Measurements from ENCODE around the gene MCAM.

Gene MCAM

GRCh38 chr11:119316729-119317591 lies at the start of gene MCAM:
MCAM (minus strand) TSS chr11:119317130; CDS start chr11:119317101, 29 bp downstream.
- in situ Hi-C loops (cut with MboI; ENCODE audit: low sequenced_read_pairs) = no loop called here

GRCh38 chr11:119365071-119365591 lies 48.2 kb upstream of the MCAM start:
- in situ Hi-C loops (cut with MboI; ENCODE audit: low sequenced_read_pairs) = no loop called here

GRCh38 chr11:119363851-119364590 lies 47.1 kb upstream of the MCAM start:
- in situ Hi-C loops (cut with MboI; ENCODE audit: low sequenced_read_pairs) = no loop called here

DNA sequence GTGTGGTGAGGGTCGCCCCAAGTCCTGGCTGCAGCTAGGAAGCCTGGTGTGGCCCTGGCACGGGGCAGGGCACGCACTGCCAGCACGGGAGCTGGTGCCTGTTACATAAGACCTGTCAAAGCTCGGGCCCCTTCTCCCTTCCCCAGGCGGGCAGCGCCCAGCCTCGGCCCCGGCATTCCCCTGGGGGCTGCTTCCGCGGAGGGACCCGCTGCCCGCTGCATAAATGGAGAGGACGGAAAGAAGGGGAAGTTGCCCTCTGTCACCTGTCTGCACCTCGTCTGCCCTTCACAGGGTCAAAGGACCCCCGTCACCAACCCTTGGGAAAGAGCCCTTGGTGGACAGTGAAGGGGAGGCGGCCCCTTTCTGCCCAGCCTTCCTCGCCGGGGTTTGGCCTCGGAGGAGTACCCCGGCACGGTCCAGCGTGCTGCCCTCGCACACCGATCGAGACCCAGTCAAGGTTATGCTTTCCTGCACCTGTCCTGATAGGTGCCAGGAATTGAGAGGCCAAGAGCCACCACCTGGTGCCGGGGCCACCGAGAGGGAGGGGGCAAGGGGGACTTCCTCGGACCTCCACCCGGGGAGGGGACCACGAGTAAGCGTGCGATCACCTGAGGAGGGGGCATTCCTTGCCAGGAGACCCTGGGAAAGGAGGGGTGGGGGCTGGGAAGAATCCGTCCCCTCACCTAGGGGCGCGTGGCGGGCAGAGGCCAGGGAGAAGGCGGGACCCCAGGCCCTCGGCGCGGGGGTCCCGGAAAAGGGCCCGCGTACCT lies 46.3 kb upstream of the MCAM start:
- in situ Hi-C loops (cut with MboI; ENCODE audit: low sequenced_read_pairs) = no loop called here

GRCh38 chr11:119362741-119363080 lies 45.8 kb upstream of the MCAM start:
- in situ Hi-C loops (cut with MboI; ENCODE audit: low sequenced_read_pairs) = no loop called here

DNA sequence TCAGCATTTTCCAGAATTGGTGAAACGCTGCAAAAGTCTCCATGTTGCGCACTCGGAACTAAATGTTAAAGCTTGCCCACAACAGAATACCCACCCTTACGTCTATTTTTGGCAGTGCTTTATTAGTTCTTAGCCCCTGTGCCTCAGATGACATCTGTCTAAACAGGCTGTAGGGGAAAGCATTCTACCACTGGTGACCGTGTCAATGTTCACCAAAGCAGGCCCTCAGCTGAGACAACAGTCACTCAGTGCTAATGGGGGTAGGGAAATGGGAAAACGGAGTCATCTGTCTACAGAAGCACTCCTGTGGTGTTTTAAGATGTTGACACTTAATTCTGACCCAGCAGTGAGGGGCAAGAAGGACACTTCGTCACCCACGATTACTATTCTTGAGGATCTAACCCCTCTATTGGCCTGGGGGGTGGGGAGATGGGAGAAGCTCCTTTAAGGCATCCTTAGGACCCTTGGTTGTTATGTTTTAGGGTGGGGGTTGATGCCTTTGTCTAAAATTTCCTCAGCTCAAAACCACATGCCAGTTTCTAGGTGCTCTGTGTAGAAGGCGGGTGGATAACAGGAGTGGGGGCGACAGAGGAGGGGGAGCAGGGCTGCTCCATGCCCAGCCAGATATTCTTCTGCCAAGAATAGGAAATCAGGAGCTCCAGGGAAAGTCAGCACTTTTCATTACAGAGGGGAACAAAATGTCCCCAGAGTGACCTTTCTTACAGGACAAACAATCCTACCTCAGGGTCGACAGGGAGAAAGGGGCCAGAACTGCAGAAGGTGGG lies 45.2 kb upstream of the MCAM start:
- in situ Hi-C loops (cut with MboI; ENCODE audit: low sequenced_read_pairs) = no loop called here

- in situ Hi-C loops (cut with MboI; ENCODE audit: low sequenced_read_pairs) = no loop called here
Observed at GRCh38 chr11:119361056-119361787, 44.3 kb upstream of the MCAM start.

DNA sequence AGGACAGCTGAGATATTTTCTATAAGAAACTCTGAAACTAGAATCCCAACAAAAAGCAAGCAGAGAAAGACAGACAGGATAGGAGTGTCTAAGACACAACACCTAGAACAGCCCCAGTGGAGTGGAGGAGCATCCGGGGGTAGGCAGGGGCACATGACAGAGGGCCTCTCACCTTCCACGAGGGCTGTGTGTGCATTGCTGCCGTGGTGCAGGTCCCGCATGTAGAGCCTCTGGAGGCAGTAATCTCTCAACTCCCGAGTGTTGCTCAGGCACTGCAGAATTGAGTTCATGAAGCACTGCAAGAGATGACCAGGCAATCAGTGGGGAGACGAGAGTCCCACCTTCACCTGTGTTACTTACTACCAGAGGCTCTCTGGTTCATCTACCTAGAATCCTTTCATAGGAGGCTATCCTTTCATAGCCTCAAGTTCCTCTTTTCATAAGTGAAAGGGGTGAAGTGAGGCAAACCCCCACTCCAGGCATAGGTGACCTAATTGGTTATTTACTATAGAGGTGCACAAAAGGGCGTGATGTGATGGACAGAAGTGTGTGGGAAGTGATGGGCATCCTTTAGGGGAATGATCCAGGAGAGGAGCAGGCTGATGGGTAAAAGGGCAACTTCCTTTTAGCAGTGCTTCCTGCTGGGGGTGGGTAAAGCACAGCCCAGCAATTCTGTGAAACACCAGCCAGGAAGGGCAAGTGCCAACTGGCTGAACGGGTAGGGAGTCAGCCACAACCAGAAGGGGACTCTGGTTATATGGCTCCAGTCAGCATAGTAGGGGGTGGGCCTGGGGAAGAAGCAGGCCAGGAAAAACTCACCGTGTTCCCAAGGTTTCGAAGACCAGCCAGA lies 42.7 kb upstream of the MCAM start:
- in situ Hi-C loops (cut with MboI; ENCODE audit: low sequenced_read_pairs) = no loop called here

DNA sequence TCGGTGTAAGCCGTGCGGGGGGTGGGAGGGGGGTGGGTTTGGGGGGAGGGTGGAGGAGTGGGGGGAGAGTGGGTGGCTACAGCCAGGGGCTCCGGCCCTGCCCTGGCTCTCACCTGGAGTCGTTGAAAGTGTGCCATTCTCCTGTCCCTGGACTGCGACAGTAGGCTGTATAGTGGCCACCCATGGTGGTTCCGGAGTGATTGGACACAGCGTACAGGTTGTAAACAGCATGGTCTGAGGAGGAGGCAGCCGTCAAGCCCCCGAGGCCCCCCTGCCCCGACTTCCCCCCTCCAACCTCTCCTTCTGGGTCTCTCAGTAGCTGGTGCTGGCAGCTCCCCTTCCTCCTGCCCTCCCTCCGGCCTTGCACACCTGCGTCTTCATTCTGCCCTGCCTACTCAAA lies 40.1 kb upstream of the MCAM start:
- in situ Hi-C loops (cut with MboI; ENCODE audit: low sequenced_read_pairs) = no loop called here

- in situ Hi-C loops (cut with MboI; ENCODE audit: low sequenced_read_pairs) = no loop called here
Observed at GRCh38 chr11:119356349-119357031, 39.6 kb upstream of the MCAM start.

DNA sequence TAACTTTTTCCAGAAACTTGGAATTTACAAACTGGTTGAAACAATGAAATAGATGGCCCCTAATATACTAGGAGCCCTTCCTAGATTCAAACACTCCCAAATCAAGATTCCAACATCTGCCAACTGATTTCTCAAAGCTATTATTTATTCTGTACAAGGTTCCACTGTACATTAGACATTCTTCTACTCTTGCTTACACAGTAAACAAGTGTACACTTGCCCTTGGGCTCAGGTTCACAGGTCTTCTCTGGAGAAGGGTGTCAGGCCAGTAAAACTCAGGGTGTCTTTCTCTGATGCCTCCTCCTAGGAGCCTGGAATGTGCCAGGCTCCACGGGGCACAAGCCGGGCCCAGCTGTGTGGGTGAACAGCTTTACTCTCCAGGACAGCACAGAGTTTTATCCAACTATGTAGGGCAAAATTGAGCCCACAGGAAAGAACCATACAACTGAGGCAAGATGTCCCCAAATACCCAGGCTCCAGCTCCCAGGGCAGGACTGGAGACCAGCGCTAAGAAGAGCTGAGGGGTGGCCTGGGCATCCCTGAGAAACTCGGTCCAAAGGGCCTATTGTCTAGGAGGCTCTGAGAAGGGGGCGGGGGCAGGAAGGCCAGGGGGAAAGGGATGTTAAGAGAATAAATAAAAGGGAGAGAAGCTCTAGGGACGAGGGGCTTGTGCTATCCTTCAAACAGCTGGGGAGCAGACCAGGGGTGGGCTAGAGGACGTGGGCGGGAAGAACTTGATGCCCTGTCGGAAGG lies 38.3 kb upstream of the MCAM start:
- in situ Hi-C loops (cut with MboI; ENCODE audit: low sequenced_read_pairs) = no loop called here

DNA sequence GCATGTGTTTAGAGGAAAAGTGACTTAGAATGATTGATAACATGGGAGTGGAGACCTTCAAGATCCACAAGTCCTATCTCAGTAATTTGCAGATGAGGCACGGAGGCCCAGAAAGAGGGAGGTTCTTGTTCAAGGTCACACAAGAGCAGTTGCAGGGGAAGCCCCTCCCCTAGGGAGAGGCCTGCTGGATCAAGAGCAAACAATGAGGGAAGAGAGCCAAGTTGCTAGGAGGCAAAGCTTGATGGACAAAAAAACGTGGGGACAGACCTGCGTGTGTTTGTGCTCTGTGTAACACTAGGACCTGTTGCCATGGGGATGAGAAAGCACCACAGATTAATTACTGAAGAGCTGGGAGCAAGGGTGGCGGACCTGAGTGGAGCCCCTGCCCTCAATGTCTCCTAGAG lies 35.9 kb upstream of the MCAM start:
- in situ Hi-C loops (cut with MboI; ENCODE audit: low sequenced_read_pairs) = no loop called here

- in situ Hi-C loops (cut with MboI; ENCODE audit: low sequenced_read_pairs) = no loop called here
Observed at GRCh38 chr11:119351232-119351631, 34.3 kb upstream of the MCAM start.

DNA sequence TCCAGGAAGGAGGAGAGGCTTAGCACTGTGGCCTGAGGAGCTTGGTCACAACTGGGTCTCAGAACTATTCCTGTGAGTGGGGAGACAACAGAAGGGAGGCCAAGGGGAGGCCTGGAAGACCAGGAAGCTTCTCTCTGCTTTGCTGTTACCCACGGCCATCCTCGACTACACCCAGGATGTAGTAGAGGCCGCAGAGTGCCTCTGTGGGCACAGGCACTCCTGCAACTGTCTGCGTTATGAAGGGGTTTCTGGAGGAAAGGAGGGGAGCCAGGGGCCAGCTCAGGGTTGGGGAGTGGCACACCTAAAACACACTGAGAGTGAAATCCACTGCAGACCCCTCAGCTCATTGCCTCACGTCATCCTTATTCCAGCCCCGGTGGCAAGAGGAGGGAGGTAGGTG lies 33.4 kb upstream of the MCAM start:
- in situ Hi-C loops (cut with MboI; ENCODE audit: low sequenced_read_pairs) = no loop called here

DNA sequence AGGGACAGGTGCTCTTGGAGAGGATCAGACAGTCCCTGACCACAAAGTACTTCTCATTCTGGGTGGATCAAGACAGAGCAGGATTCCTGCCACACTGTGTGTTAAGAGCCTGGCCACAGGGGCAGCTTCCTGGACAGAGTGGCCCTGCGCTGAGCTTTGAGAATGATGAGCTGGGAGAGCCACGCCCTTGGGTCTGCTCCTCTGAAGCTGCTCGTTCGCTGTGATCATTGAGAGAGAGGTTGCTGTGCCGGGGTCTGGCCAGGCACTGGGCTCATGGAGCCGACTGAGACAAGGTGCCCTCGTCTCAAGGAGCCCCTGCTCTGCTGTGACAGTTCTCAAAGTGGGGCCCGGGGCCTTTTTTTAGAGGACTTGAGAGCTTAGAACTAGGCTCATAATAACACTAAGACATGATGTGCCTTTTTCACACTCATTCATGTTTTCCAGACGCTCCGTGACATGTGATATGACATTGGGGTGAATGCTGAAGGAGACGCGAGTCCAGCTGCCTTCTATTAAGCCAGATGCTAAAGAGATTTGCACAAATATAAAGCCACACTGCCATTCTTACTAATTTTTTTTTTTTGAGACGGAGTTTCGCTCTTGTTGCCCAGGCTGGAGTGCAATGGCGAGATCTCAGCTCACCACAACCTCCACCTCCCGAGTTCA lies 31.1 kb upstream of the MCAM start:
- in situ Hi-C loops (cut with MboI; ENCODE audit: low sequenced_read_pairs) = no loop called here

DNA sequence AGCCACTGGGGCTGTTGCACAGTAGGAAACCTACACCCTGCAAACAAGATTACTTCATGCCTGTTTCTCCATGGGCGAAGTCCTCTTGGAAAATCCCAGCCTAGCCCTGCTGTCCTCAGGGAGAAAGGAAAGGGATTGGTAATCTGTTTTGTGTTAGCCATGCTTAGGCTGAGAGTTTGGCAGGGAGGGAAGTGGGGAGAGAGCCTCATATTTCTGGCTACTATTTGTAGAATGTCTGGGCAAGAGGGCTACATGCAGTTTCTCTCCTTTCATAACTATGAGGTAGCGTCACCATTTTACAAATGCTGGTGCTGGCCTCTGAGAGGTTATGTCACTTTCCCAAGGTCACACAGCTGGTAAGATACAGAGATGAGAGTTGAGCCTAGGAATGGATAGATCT lies 30.3 kb upstream of the MCAM start:
- in situ Hi-C loops (cut with MboI; ENCODE audit: low sequenced_read_pairs) = no loop called here

- in situ Hi-C loops (cut with MboI; ENCODE audit: low sequenced_read_pairs) = no loop called here
Observed at GRCh38 chr11:119346605-119347004, 29.7 kb upstream of the MCAM start, which contains the start of gene MFRP. MFRP (minus strand) TSS chr11:119346705; CDS start chr11:119346513, 192 bp downstream.

Measured in hTERT RPE-1 (cell line).